ENCODE measurements around the gene TUBB4A.

The TUBB4A gene

DNA sequence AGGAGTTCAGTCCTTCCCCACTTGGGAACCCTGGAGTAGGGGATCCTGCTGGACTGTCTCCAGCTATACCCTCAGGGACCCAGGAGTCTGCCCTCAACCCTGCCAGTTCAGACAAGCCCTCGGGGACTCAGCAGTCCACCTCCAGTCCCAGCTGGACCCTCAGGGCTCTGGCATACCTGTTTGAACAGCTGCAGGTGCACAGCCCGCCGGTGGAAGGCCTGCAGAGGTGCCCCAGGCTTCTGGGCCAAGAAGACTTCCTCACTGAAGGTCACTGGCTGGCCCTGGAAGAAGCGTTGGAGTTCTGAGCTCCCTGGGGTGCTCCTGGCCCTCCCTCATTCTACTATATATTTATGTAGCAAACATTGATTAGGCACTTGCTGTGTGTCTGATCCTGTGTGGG is 29.4 kb downstream of the TUBB4A start:
- Histone ChIP-seq H4K20me1 (ENCODE audit: insufficient read depth, low read length, poor library complexity, severe bottlenecking) (no peaks in the 10 kb centered on the region), H3K4me1 (ENCODE audit: insufficient read depth, low read length, poor library complexity, severe bottlenecking) (no peaks in the 10 kb centered on the region), H3K9ac (ENCODE audit: low read depth, low read length, poor library complexity, severe bottlenecking) (no peak overlapping the region), H3F3A (ENCODE audit: low read depth) (no peaks in the 10 kb centered on the region), H3K4me2 (ENCODE audit: low read depth, low read length, poor library complexity, severe bottlenecking) (no peak overlapping the region), H3K79me2 (ENCODE audit: insufficient read depth, low read length) (no peaks in the 10 kb centered on the region), H3K9me2 (replicated peaks; ENCODE audit: low read depth, low read length) (no peaks in the 10 kb centered on the region), H3K36me3 (ENCODE audit: insufficient read depth, low read length) (no peaks in the 10 kb centered on the region), H2AFZ (ENCODE audit: low read length) (no peak overlapping the region), H3K27me3 (ENCODE audit: insufficient read depth, low read length, poor library complexity, severe bottlenecking) (no peaks in the 10 kb centered on the region), H3K4me3 (ENCODE audit: low read length, poor library complexity, severe bottlenecking) (no peak overlapping the region), H3K9me3 (ENCODE audit: insufficient read depth, low read depth, low read length) (no peaks in the 10 kb centered on the region)
- TF ChIP-seq, protein P1, sequence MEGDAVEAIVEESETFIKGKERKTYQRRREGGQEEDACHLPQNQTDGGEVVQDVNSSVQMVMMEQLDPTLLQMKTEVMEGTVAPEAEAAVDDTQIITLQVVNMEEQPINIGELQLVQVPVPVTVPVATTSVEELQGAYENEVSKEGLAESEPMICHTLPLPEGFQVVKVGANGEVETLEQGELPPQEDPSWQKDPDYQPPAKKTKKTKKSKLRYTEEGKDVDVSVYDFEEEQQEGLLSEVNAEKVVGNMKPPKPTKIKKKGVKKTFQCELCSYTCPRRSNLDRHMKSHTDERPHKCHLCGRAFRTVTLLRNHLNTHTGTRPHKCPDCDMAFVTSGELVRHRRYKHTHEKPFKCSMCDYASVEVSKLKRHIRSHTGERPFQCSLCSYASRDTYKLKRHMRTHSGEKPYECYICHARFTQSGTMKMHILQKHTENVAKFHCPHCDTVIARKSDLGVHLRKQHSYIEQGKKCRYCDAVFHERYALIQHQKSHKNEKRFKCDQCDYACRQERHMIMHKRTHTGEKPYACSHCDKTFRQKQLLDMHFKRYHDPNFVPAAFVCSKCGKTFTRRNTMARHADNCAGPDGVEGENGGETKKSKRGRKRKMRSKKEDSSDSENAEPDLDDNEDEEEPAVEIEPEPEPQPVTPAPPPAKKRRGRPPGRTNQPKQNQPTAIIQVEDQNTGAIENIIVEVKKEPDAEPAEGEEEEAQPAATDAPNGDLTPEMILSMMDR (conservative IDR thresholded peaks at IDR 0.05; ENCODE audit: low read length), result no peak
- no peak for TF ChIP-seq EZH2phosphoT487 (IDR thresholded peaks at IDR 0.05; ENCODE audit: borderline replicate concordance)

DNA sequence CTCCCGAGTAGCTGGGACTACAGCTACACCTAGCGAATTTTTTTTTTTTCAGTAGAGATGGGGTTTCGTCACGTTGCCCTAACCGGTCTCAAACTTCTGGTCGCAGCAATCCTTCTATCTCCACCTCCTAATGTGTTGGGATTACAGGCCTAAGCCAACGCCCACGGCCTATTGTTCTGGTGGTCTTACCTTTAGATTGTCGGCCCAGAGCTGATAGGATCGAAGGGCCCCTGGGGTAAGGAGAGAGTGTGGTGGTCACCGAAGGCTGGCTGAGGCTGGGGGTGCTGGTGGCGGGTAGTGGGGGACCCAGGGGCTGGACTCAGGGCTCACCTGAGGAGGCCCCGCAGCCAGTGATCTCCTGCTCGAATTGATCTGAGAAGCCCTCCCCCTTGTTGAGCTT is 31.0 kb downstream of the TUBB4A start:
- no peaks in the 10 kb centered on the region for H3K4me1 ChIP-seq (ENCODE audit: insufficient read depth, low read length, poor library complexity, severe bottlenecking)
- no peak overlapping the region for H2AFZ ChIP-seq (ENCODE audit: low read length)
- H3K27me3 ChIP-seq (ENCODE audit: insufficient read depth, low read length, poor library complexity, severe bottlenecking), result no peaks in the 10 kb centered on the region
- TF ChIP-seq EZH2phosphoT487 (IDR thresholded peaks at IDR 0.05; ENCODE audit: borderline replicate concordance), result no peak
- TF ChIP-seq, protein P1 (conservative IDR thresholded peaks at IDR 0.05; ENCODE audit: low read length), result no peak
- no peaks in the 10 kb centered on the region for H4K20me1 ChIP-seq (ENCODE audit: insufficient read depth, low read length, poor library complexity, severe bottlenecking)
- H3K79me2 ChIP-seq (ENCODE audit: insufficient read depth, low read length), result no peaks in the 10 kb centered on the region
- H3K4me2 ChIP-seq (ENCODE audit: low read depth, low read length, poor library complexity, severe bottlenecking), result no peak overlapping the region
- H3F3A ChIP-seq (ENCODE audit: low read depth), result no peaks in the 10 kb centered on the region
- no peak overlapping the region for H3K9ac ChIP-seq (ENCODE audit: low read depth, low read length, poor library complexity, severe bottlenecking)
- no peak overlapping the region for H3K4me3 ChIP-seq (ENCODE audit: low read length, poor library complexity, severe bottlenecking)
- H3K9me3 ChIP-seq (ENCODE audit: insufficient read depth, low read depth, low read length), result no peaks in the 10 kb centered on the region
- no peaks in the 10 kb centered on the region for H3K9me2 ChIP-seq (replicated peaks; ENCODE audit: low read depth, low read length)
- H3K36me3 ChIP-seq (ENCODE audit: insufficient read depth, low read length), result no peaks in the 10 kb centered on the region

DNA sequence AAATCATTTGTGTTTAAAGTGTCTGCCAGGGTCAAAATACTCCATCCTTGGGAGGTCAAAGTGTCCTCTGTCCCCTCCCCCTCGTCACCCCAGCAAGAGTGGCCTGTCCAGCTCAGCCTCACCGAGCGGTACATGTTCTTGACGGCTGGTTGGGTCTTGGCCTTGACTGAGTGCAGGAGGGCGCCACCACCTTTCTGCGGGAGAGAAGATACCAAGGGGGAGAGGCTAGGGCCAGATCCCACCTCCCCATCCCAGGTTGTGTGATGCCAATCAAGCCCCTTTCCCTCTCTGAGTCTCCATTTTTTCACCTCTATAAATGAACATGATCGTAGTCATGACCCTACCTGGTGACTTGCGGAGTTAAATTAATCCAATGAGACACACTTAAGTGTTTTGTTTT is 31.9 kb downstream of the TUBB4A start:
- Histone ChIP-seq H3K9ac (ENCODE audit: low read depth, low read length, poor library complexity, severe bottlenecking) (no peak overlapping the region), H3K27me3 (ENCODE audit: insufficient read depth, low read length, poor library complexity, severe bottlenecking) (no peaks in the 10 kb centered on the region), H3K79me2 (ENCODE audit: insufficient read depth, low read length) (no peaks in the 10 kb centered on the region), H3K4me2 (ENCODE audit: low read depth, low read length, poor library complexity, severe bottlenecking) (no peak overlapping the region), H3K4me3 (ENCODE audit: low read length, poor library complexity, severe bottlenecking) (no peak overlapping the region), H3K9me3 (ENCODE audit: insufficient read depth, low read depth, low read length) (no peaks in the 10 kb centered on the region), H3K36me3 (ENCODE audit: insufficient read depth, low read length) (no peaks in the 10 kb centered on the region), H3K9me2 (replicated peaks; ENCODE audit: low read depth, low read length) (no peaks in the 10 kb centered on the region), H3F3A (ENCODE audit: low read depth) (no peaks in the 10 kb centered on the region), H3K4me1 (ENCODE audit: insufficient read depth, low read length, poor library complexity, severe bottlenecking) (no peaks in the 10 kb centered on the region), H4K20me1 (ENCODE audit: insufficient read depth, low read length, poor library complexity, severe bottlenecking) (no peaks in the 10 kb centered on the region), H2AFZ (ENCODE audit: low read length) (no peak overlapping the region)
- TF ChIP-seq, protein P1 (conservative IDR thresholded peaks at IDR 0.05; ENCODE audit: low read length), result no peak
- no peak for TF ChIP-seq EZH2phosphoT487 (IDR thresholded peaks at IDR 0.05; ENCODE audit: borderline replicate concordance)
